ENCODE results near the gene NFKBIB.

Gene NFKBIB

GRCh38 chr19:38905620-38906019, 5.9 kb downstream of the NFKBIB start:
- Histone ChIP-seq H3K27ac (no peak overlapping the region), H3K4me1 (ENCODE audit: control insufficient read depth in 1 of 2, insufficient read depth in 1 of 2, low read depth in 1 of 2, low read length in 1 of 2) (peaks cover 3 to 7% of the 10 kb centered on the region in 2 experiments), H3K4me3 (ENCODE audit: low read depth in 1 of 2, low read length in 1 of 2) (no peak overlapping the region), H3K9me3 (no peaks in the 10 kb centered on the region), H3K27me3 (no peaks in the 10 kb centered on the region), H3K36me3 (peaks cover 53% of the 10 kb centered on the region)
- TF ChIP-seq CTCF (IDR thresholded peaks at IDR 0.05) = no peak

GRCh38 chr19:38907227-38907626, 7.5 kb downstream of the NFKBIB start:
- Histone ChIP-seq H3K27ac (no peak overlapping the region), H3K9me3 (no peaks in the 10 kb centered on the region), H3K4me3 (ENCODE audit: low read depth in 1 of 2, low read length in 1 of 2) (no peak overlapping the region), H3K4me1 (ENCODE audit: control insufficient read depth in 1 of 2, insufficient read depth in 1 of 2, low read depth in 1 of 2, low read length in 1 of 2) (no peaks in the 10 kb centered on the region), H3K36me3 (peaks cover 53% of the 10 kb centered on the region), H3K27me3 (peaks cover 7% of the 10 kb centered on the region)
- TF ChIP-seq CTCF (IDR thresholded peaks at IDR 0.05) = no peak

- H3K4me1 ChIP-seq (ENCODE audit: control insufficient read depth in 1 of 2, insufficient read depth in 1 of 2, low read depth in 1 of 2, low read length in 1 of 2) = no peaks in the 10 kb centered on the region
- peaks cover 11% of the 10 kb centered on the region for H3K27me3 ChIP-seq
- no peak overlapping the region for H3K4me3 ChIP-seq (ENCODE audit: low read depth in 1 of 2, low read length in 1 of 2)
- no peak for TF ChIP-seq CTCF (IDR thresholded peaks at IDR 0.05)
- H3K9me3 ChIP-seq = no peaks in the 10 kb centered on the region
- peaks cover 53% of the 10 kb centered on the region for H3K36me3 ChIP-seq
- no peak overlapping the region for H3K27ac ChIP-seq
These were observed 7.9 kb downstream of the NFKBIB start for GRCh38 chr19:38907670-38908069.

GRCh38 chr19:38908911-38909310, 9.1 kb downstream of the NFKBIB start:
- H3K4me1 ChIP-seq (ENCODE audit: control insufficient read depth in 1 of 2, insufficient read depth in 1 of 2, low read depth in 1 of 2, low read length in 1 of 2) = no peaks in the 10 kb centered on the region
- H3K9me3 ChIP-seq = no peaks in the 10 kb centered on the region
- peaks cover 11% of the 10 kb centered on the region for H3K27me3 ChIP-seq
- TF ChIP-seq CTCF (IDR thresholded peaks at IDR 0.05) = no peak
- H3K27ac ChIP-seq = no peak overlapping the region
- H3K4me3 ChIP-seq (ENCODE audit: low read depth in 1 of 2, low read length in 1 of 2) = no peak overlapping the region
- H3K36me3 ChIP-seq = peaks cover 48% of the 10 kb centered on the region

GRCh38 chr19:38910488-38910887, 10.7 kb downstream of the NFKBIB start:
- no peak overlapping the region for H3K4me3 ChIP-seq (ENCODE audit: low read depth in 1 of 2, low read length in 1 of 2)
- no peak overlapping the region for H3K27ac ChIP-seq
- H3K9me3 ChIP-seq = no peaks in the 10 kb centered on the region
- no peak for TF ChIP-seq CTCF (IDR thresholded peaks at IDR 0.05)
- no peaks in the 10 kb centered on the region for H3K4me1 ChIP-seq (ENCODE audit: control insufficient read depth in 1 of 2, insufficient read depth in 1 of 2, low read depth in 1 of 2, low read length in 1 of 2)
- H3K36me3 ChIP-seq = peaks cover 37% of the 10 kb centered on the region
- H3K27me3 ChIP-seq = peaks cover 11% of the 10 kb centered on the region

Measured in neutrophil (primary cell).